Small intestine (tissue), 7 donors: ENCODE measurements around the gene RYR2. TPM values are rescaled to one million over a fixed set of nuclear protein-coding genes. Genes with fewer than 3 reads are reported as not detected.

ENCODE experiments used
- DNase-seq, 2 donors: peaks; one replicate each; pipeline versions ENCODE4 v3.0.0 to v3.0.0-alpha.2; 2013
- FAIRE-seq: peaks from 2 replicates; lab custom pipeline; 2012; peaks lifted over from hg19 to GRCh38; lab: Jason Lieb, UNC
- H3K27ac ChIP-seq, 3 donors: one replicate each; pipeline ENCODE4 v1.5.1; 2013; ENCODE audit warnings: low read length in 2 of 3, mild to moderate bottlenecking in 2 of 3, control low read depth in 1 of 3, inconsistent platforms in 1 of 3, low read depth in 1 of 3, moderate library complexity in 1 of 3
- H3K27me3 ChIP-seq, 3 donors: one replicate each; pipeline ENCODE4 v1.6.1; 2013; ENCODE audit warnings: low read length in 3 of 3, inconsistent platforms in 1 of 3; ENCODE audit not compliant: control insufficient read depth in 3 of 3, insufficient read depth in 3 of 3
- H3K36me3 ChIP-seq, 3 donors: one replicate each; pipeline ENCODE4 v1.6.1; 2013; ENCODE audit warnings: low read length in 3 of 3, inconsistent platforms in 1 of 3, low read depth in 1 of 3, mild to moderate bottlenecking in 1 of 3, moderate library complexity in 1 of 3; ENCODE audit not compliant: control insufficient read depth in 3 of 3, insufficient read depth in 2 of 3
- H3K4me1 ChIP-seq, 3 donors: one replicate each; pipeline ENCODE4 v1.6.1; 2013; ENCODE audit warnings: low read length in 2 of 3, inconsistent platforms in 1 of 3, low read depth in 1 of 3, mild to moderate bottlenecking in 1 of 3, moderate library complexity in 1 of 3; ENCODE audit not compliant: control insufficient read depth in 3 of 3, insufficient read depth in 2 of 3
- H3K4me3 ChIP-seq, 3 donors: one replicate each; pipeline ENCODE4 v1.5.1; 2013; ENCODE audit warnings: low read length in 3 of 3, control low read depth in 1 of 3, inconsistent platforms in 1 of 3, low read depth in 1 of 3, mild to moderate bottlenecking in 1 of 3, moderate library complexity in 1 of 3
- H3K9me3 ChIP-seq, 2 donors: one replicate each; pipeline ENCODE4 v1.6.1; 2013; ENCODE audit warnings: low read depth in 1 of 2, low read length in 1 of 2; ENCODE audit not compliant: control insufficient read depth in 2 of 2, insufficient read depth in 1 of 2
- WGBS, 3 donors: extraction: QIAGEN DNeasy Blood & Tissue Kit; methylation state at CpG; one replicate each; pipeline ENCODE4 v1.1.7; 2013; 5-methylcytosine and 5-hydroxymethylcytosine counted together
- polyA plus RNA-seq, 4 donors: library from polyadenylated mRNA; stranded (reverse) in 3 of 4; unstranded in 1 of 4; fragments of 200-250 nt in 3 of 4; fragments of 120-200 nt in 1 of 4; gene quantifications; one replicate each; pipeline versions ENCODE4 v1.2.1 to v1.2.3, GENCODE V29; 2013
- donor health status: healthy with polysubstance abuse.
- donor health status: control.
- donor health status: control.
- donor health status: Bipolar disorder and iron deficiency.
- donor health status: healthy.

Gene RYR2
- polyA plus RNA-seq, 4 donors = 0.22 to 1.5 (median 0.62) TPM

GRCh38 chr1:237309595-237310118, 267.7 kb downstream of the RYR2 start:
- no peak for FAIRE-seq
- WGBS, 3 donors = 90 to 95% (median 94%) methylated on average over 25 to 32 of the region's 32 CpGs

DNA sequence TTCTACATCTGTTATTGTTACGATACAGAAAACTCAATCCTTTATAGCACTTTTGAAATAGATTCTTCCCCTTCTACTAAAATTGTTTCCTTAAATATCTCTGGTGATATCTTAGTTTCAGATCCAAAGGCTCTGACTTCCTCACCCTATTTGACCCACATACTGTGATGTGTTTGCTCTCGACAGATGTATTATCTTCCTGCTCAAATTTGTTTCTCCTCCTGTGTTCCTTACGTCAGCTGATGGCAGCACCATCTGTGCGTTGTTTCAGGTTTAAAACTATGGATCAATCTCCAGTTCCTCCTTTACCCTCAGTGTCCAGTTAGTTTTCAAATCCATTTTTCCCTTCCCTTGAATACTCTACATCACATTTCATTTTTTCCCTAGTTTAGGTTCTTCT, 274.4 kb downstream of the RYR2 start:
- DNase-seq (no peak), FAIRE-seq (no peak)
- Histone ChIP-seq H3K36me3 (no peaks in the 10 kb centered on the region), H3K9me3 (no peaks in the 10 kb centered on the region), H3K4me3 (no peak overlapping the region), H3K27ac (no peak overlapping the region), H3K4me1 (no peaks in the 10 kb centered on the region), H3K27me3 (no peaks in the 10 kb centered on the region)
- WGBS, 3 donors = 60 to 73% (median 68%) methylated on average over 4 of the region's 4 CpGs

More at GRCh38 chr1:237309595-237310118, 267.7 kb downstream of the RYR2 start:
- H3K9me3 ChIP-seq = no peaks in the 10 kb centered on the region
- no peaks in the 10 kb centered on the region for H3K36me3 ChIP-seq
- H3K27me3 ChIP-seq = no peaks in the 10 kb centered on the region
- H3K4me3 ChIP-seq = no peak overlapping the region
- no peaks in the 10 kb centered on the region for H3K4me1 ChIP-seq
- H3K27ac ChIP-seq = no peak overlapping the region
- no peak for DNase-seq

- Histone ChIP-seq H3K4me3 (no peak overlapping the region), H3K4me1 (no peaks in the 10 kb centered on the region), H3K27me3 (no peaks in the 10 kb centered on the region), H3K9me3 (no peaks in the 10 kb centered on the region), H3K27ac (no peak overlapping the region), H3K36me3 (no peaks in the 10 kb centered on the region)
- 63 to 80% (median 65%) methylated on average over 3 of the region's 3 CpGs for WGBS, 3 donors
- DNase-seq (no peak), FAIRE-seq (no peak)
These were observed 276.8 kb downstream of the RYR2 start for GRCh38 chr1:237318748-237319147.

DNA sequence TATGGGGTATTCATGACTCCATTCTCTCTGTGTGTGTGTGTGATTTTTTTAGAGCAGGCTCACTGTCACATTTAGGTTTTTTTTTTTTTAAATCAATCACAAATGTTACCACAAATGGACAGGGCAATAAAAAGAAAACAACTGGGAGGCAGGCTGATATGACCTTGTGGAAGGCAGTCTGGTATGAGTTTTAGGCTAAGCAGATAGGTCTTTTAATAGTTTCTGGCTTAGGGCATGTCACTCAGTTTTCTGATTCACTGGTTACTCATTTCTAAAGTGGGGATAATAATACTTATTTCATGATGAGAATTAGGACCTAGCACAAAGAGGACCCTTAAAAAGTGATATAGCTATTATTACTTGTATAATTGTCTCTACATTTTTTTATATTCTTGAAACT, 278.9 kb downstream of the RYR2 start:
- no peaks in the 10 kb centered on the region for H3K4me1 ChIP-seq
- H3K36me3 ChIP-seq = no peaks in the 10 kb centered on the region
- no peak overlapping the region for H3K4me3 ChIP-seq
- H3K27me3 ChIP-seq = no peaks in the 10 kb centered on the region
- H3K27ac ChIP-seq = no peak overlapping the region
- FAIRE-seq = no peak
- no peaks in the 10 kb centered on the region for H3K9me3 ChIP-seq
- no peak for DNase-seq

GRCh38 chr1:237324226-237324625, 282.2 kb downstream of the RYR2 start:
- 86 to 89% (median 87%) methylated on average over 3 of the region's 3 CpGs for WGBS, 3 donors
- H3K4me3 ChIP-seq = no peak overlapping the region
- FAIRE-seq = no peak
- no peaks in the 10 kb centered on the region for H3K9me3 ChIP-seq
- H3K36me3 ChIP-seq = no peaks in the 10 kb centered on the region
- H3K27ac ChIP-seq = no peak overlapping the region
- no peak for DNase-seq
- H3K27me3 ChIP-seq = no peaks in the 10 kb centered on the region
- no peaks in the 10 kb centered on the region for H3K4me1 ChIP-seq

DNA sequence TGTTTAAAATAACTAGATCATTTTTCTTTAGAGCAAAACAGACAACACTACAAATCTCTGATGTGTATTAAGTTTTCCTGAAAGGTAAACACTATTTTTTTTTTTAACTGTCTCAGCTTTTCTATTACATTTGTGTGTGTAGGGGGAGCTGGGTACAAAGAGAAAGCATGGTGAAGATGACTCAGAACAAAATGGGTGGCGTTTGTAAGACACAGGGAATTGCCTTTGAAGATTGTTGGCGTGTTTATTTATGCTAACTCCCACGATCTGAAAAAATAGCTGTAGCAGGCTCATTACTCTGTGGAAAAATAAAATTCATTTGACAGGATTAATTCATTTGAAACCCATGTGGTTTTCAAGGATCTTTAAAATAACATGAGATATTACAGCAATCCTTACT, 285.1 kb downstream of the RYR2 start:
- Histone ChIP-seq H3K27ac (no peak overlapping the region), H3K4me1 (no peaks in the 10 kb centered on the region), H3K27me3 (no peaks in the 10 kb centered on the region), H3K36me3 (no peaks in the 10 kb centered on the region), H3K9me3 (no peaks in the 10 kb centered on the region), H3K4me3 (no peak overlapping the region)
- no peak for DNase-seq
- WGBS, 3 donors = 47 to 52% (median 52%) methylated on average over 3 of the region's 3 CpGs
- FAIRE-seq = no peak

- H3K9me3 ChIP-seq = no peaks in the 10 kb centered on the region
- FAIRE-seq (no peak), DNase-seq (no peak)
- no peaks in the 10 kb centered on the region for H3K27me3 ChIP-seq
- no peak overlapping the region for H3K4me3 ChIP-seq
- H3K4me1 ChIP-seq = no peaks in the 10 kb centered on the region
- no peak overlapping the region for H3K27ac ChIP-seq
- 54 to 77% (median 60%) methylated on average over 3 of the region's 3 CpGs for WGBS, 3 donors
- no peaks in the 10 kb centered on the region for H3K36me3 ChIP-seq
These were observed 298.9 kb downstream of the RYR2 start for GRCh38 chr1:237340892-237341291.

DNA sequence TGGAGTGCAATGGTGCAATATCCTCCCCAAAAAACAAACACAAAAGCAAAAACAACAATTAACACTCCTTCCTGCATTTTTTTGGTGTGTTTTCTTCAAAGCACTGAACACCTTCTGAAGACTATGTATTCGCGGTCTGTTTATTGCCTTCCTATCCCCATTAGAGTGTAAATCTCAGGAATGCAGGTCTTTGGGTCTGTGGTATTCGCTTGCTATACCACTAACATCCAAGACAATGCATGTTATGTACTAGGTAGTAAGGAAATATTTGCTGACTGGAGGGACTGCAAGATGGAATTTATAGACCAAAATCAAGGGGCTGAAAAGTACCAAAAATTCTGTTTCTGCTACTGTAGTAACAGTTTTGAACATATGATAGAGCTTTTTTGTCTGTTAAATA, 299.4 kb downstream of the RYR2 start:
- H3K27ac ChIP-seq = no peak overlapping the region
- no peak for FAIRE-seq
- DNase-seq = no peak
- 40 to 51% (median 40%) methylated on average over 3 of the region's 3 CpGs for WGBS, 3 donors
- no peaks in the 10 kb centered on the region for H3K27me3 ChIP-seq
- no peak overlapping the region for H3K4me3 ChIP-seq
- no peaks in the 10 kb centered on the region for H3K4me1 ChIP-seq
- no peaks in the 10 kb centered on the region for H3K36me3 ChIP-seq
- no peaks in the 10 kb centered on the region for H3K9me3 ChIP-seq

- DNase-seq (no peak), FAIRE-seq (no peak)
- no peaks in the 10 kb centered on the region for H3K36me3 ChIP-seq
- H3K4me3 ChIP-seq = no peak overlapping the region
- H3K27ac ChIP-seq = no peak overlapping the region
- 88 to 92% (median 91%) methylated on average over 6 of the region's 6 CpGs for WGBS, 3 donors
- no peaks in the 10 kb centered on the region for H3K4me1 ChIP-seq
- H3K27me3 ChIP-seq = no peaks in the 10 kb centered on the region
- no peaks in the 10 kb centered on the region for H3K9me3 ChIP-seq
These were observed 300.7 kb downstream of the RYR2 start for GRCh38 chr1:237342730-237343129.
